CD8-positive, alpha-beta memory T cell (primary cell): ENCODE results near the gene FBXO48. TPM values are rescaled to one million over a fixed set of nuclear protein-coding genes. Genes with fewer than 3 reads are reported as not detected.
A peak's percentile ranks its signal among the peaks of the same experiment; 100 is the strongest.

Experiments used
- CTCF ChIA-PET: fragments of 350-600 bp; sonication (Branson Sonifier 250); formaldehyde crosslinking; loops from one replicate; lab custom pipeline; 2021; ENCODE audit warnings: antibody characterized with exemption; lab: Charles Lee
- POLR2A ChIA-PET: fragments of 350-600 bp; sonication (Branson Sonifier 250); formaldehyde crosslinking; loops from one replicate; lab custom pipeline; 2021; ENCODE audit warnings: antibody characterized with exemption; lab: Charles Lee
- DNase-seq, 5 donors: peaks; one replicate each; pipeline versions ENCODE4 v3.0.0 to v3.0.0-alpha.2; 2020 to 2022; ENCODE audit warnings: mixed read lengths in 1 of 5
- H3K27ac ChIP-seq: one replicate; pipeline ENCODE4 v1.7.0; 2013; ENCODE audit warnings: low read depth, mild to moderate bottlenecking, low read length, moderate library complexity
- H3K27me3 ChIP-seq: 2 replicates; pipeline ENCODE4 v1.7.0; 2013; ENCODE audit warnings: low read length, mild to moderate bottlenecking; ENCODE audit not compliant: insufficient read depth, poor library complexity, severe bottlenecking
- H3K36me3 ChIP-seq: 2 replicates; pipeline ENCODE4 v1.7.0; 2013; ENCODE audit warnings: mild to moderate bottlenecking, low read length, moderate library complexity; ENCODE audit not compliant: insufficient read depth
- H3K4me1 ChIP-seq: 2 replicates; pipeline ENCODE4 v1.7.0; 2013; ENCODE audit warnings: mild to moderate bottlenecking, low read length, moderate library complexity; ENCODE audit not compliant: insufficient read depth
- H3K4me3 ChIP-seq: 2 replicates; pipeline ENCODE4 v1.7.0; 2013; ENCODE audit warnings: mild to moderate bottlenecking, low read length
- H3K9me3 ChIP-seq: 2 replicates; pipeline ENCODE4 v1.7.0; 2013; ENCODE audit warnings: mild to moderate bottlenecking, low read length
- H3K27ac Mint-ChIP-seq, 8 donors: one replicate each; pipeline ENCODE4 v1.8.0; 2020 to 2021; ENCODE audit warnings: mixed read lengths in 8 of 8, mild to moderate bottlenecking in 6 of 8, inconsistent platforms in 3 of 8, moderate library complexity in 3 of 8
- H3K27me3 Mint-ChIP-seq, 2 donors: one replicate each; pipeline ENCODE4 v1.8.0; 2020 to 2021; ENCODE audit warnings: mixed read lengths in 2 of 2, mild to moderate bottlenecking in 1 of 2, moderate library complexity in 1 of 2
- H3K36me3 Mint-ChIP-seq, 3 donors: one replicate each; pipeline ENCODE4 v1.8.0; 2020 to 2021; ENCODE audit warnings: mixed read lengths in 3 of 3, inconsistent platforms in 1 of 3, mild to moderate bottlenecking in 1 of 3
- H3K4me1 Mint-ChIP-seq, 3 donors: one replicate each; pipeline ENCODE4 v1.8.0; 2020 to 2021; ENCODE audit warnings: mixed read lengths in 3 of 3, inconsistent platforms in 1 of 3, mild to moderate bottlenecking in 1 of 3
- H3K4me3 Mint-ChIP-seq, 7 donors: one replicate each; pipeline ENCODE4 v1.8.0; 2020 to 2021; ENCODE audit warnings: mixed read lengths in 7 of 7, mild to moderate bottlenecking in 6 of 7, moderate library complexity in 4 of 7, inconsistent platforms in 2 of 7
- H3K9me3 Mint-ChIP-seq, 5 donors: one replicate each; pipeline ENCODE4 v1.8.0; 2020 to 2022; ENCODE audit warnings: mixed read lengths in 5 of 5, mild to moderate bottlenecking in 3 of 5, moderate library complexity in 2 of 5, inconsistent platforms in 1 of 5
- polyA plus RNA-seq: library from polyadenylated mRNA; unstranded; fragments of 300-500 nt; fragmentation: Illumina TruSeq; gene quantifications from one replicate; pipeline ENCODE4 v1.2.3, GENCODE V29; 2021
- total RNA-seq, 2 experiments: library from RNA; stranded (reverse); gene quantifications; one replicate each; pipeline ENCODE4 v1.2.3, GENCODE V29; 2021

FBXO48 gene
- total and polyA plus RNA-seq, 3 experiments from 2014 or later = 0.79 to 1.6 (median 1.5) TPM

DNA sequence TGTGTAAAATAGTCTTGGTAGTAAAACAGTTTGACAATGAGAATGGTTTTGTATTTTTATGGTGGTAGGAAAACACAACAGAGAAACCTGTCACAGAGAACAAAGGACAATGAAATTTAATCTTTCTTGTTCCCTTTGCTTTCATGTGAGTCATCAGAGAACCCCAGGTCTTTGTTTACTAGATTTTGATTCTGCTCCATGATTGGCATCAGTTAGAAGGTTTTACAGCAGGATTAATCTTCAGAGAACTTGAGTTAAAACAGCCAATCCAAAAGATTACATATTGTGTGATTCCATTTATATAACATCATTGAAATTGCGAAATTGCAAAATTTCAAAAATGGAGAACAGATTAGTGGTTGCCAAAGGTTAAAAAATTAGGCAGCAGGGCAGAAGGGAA is 2.8 kb upstream of the FBXO48 start:
- CTCF ChIA-PET = no interaction called here
- peaks cover 22 to 35% (median 32%) of the 10 kb centered on the region in 3 donors for H3K4me1 Mint-ChIP-seq
- POLR2A ChIA-PET = no interaction called here

DNA sequence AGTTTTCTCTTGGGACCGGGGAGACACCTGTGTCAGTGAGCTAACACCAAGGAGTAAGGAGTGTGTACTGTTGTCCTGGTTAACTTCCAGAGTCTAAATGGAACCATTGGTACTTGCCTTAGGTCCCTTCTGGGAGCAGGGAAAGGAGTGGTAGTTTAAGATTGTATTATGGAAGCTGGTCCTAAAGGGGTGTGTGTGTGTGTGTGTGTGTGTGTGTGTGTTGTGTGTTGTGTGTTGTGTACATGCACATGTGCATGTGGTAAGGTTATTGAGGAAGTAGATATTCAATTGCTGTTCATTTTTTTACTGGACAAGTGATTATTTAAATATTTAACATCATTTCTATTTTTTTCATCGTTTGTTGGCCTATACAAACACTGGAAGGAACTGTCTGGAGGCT is 1.7 kb upstream of the FBXO48 start:
- Histone ChIP-seq H3K4me3 (no peak overlapping the region), H3K9me3 (no peaks in the 10 kb centered on the region), H3K36me3 (no peaks in the 10 kb centered on the region), H3K27me3 (no peaks in the 10 kb centered on the region), H3K4me1 (peaks cover 21% of the 10 kb centered on the region), H3K27ac (no peak overlapping the region)
- peak overlapping the region in 6 of 8 donors; percentile 5 to 97 (median 72) for H3K27ac Mint-ChIP-seq
- CTCF ChIA-PET = interaction anchor here (0.8 to 7.0 kb wide), 4 partner anchors 12 to 439 kb away, joined by 3 to 55 read pairs (median 4); no protein-coding TSS in a partner anchor
- H3K36me3 Mint-ChIP-seq = peaks cover 0 to 9% (median 1%) of the 10 kb centered on the region in 3 donors
- POLR2A ChIA-PET = interaction anchor here (0.5 kb wide), 1 partner anchor 967 kb away, joined by 5 read pairs; no protein-coding TSS in a partner anchor
- no peaks in the 10 kb centered on the region for H3K9me3 Mint-ChIP-seq
- H3K27me3 Mint-ChIP-seq = peaks cover 0 to 2% of the 10 kb centered on the region in 2 donors
- peaks cover 31 to 46% (median 42%) of the 10 kb centered on the region in 3 donors for H3K4me1 Mint-ChIP-seq
- peak overlapping the region in 5 of 7 donors; percentile 20 to 98 (median 60) for H3K4me3 Mint-ChIP-seq
- DNase-seq = no peak

More for the DNA sequence above, 2.8 kb upstream of the FBXO48 start:
- Histone ChIP-seq H3K36me3 (no peaks in the 10 kb centered on the region), H3K9me3 (no peaks in the 10 kb centered on the region), H3K4me1 (peaks cover 17% of the 10 kb centered on the region), H3K27ac (no peak overlapping the region), H3K27me3 (no peaks in the 10 kb centered on the region), H3K4me3 (no peak overlapping the region)
- peaks cover 0 to 2% of the 10 kb centered on the region in 2 donors for H3K27me3 Mint-ChIP-seq
- H3K9me3 Mint-ChIP-seq = no peaks in the 10 kb centered on the region
- peaks cover 0 to 9% (median 3%) of the 10 kb centered on the region in 3 donors for H3K36me3 Mint-ChIP-seq
- peak overlapping the region in 2 of 7 donors; percentile 10 to 17 for H3K4me3 Mint-ChIP-seq
- no peak overlapping the region for H3K27ac Mint-ChIP-seq
- DNase-seq = no peak

DNA sequence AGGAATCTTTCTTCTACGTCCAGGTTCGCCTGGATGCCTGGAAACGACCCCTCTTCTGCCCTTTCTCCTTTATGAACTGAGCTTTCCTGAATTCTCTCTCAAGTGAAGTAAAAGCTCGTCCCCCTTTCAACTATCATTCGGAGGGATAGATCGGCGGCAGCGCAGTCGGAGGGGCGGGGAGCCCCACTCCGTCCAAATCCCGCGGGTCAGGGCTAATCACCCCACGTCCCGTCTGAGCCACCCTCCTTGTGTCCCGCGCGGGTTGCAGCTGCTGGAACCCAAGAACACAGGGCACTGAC is 367 bp downstream of the FBXO48 start:
- H3K36me3 Mint-ChIP-seq = peaks cover 0 to 9% (median 1%) of the 10 kb centered on the region in 3 donors
- Histone ChIP-seq H3K4me1 (peaks cover 25% of the 10 kb centered on the region), H3K27ac (peak overlapping the region; percentile 92), H3K9me3 (no peaks in the 10 kb centered on the region), H3K27me3 (no peaks in the 10 kb centered on the region), H3K4me3 (peak overlapping the region; percentile 98), H3K36me3 (no peaks in the 10 kb centered on the region)
- ChIA-PET CTCF (interaction anchor here (0.7 to 7.0 kb wide), 14 partner anchors 11 to 458 kb away, joined by 3 to 55 read pairs (median 4); no protein-coding TSS in a partner anchor), POLR2A (interaction anchor here (0.7 to 1.8 kb wide), 6 partner anchors 14 to 441 kb away, joined by 3 to 9 read pairs (median 4); no protein-coding TSS in a partner anchor)
- H3K9me3 Mint-ChIP-seq = no peaks in the 10 kb centered on the region
- peak overlapping the region; percentile 90 to 99 (median 96) for H3K27ac Mint-ChIP-seq
- DNase-seq = no peak
- peaks cover 31 to 56% (median 42%) of the 10 kb centered on the region in 3 donors for H3K4me1 Mint-ChIP-seq
- no peaks in the 10 kb centered on the region for H3K27me3 Mint-ChIP-seq
- peak overlapping the region; percentile 92 to 99 (median 97) for H3K4me3 Mint-ChIP-seq

DNA sequence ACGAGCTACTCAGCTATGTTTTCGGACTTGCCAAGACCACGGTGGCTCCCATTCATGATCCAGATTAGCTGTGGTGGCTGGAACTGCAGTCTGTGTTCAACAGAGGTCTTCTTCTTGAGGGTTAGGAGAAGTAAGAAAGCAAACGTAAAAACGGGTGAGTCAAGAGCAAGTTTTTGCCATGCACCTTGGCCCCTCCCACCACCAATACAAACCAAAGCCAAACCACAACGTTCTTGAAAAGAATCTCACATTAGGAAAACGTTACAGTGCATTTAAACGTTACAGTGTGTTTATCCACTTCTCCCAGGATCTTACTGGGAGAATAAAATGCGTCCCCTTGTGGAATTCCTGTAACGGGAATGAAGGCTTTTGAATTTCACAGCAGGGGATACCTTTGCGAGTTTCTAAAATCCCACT is 725 bp downstream of the FBXO48 start:
- Histone ChIP-seq H3K27me3 (no peaks in the 10 kb centered on the region), H3K27ac (peak overlapping the region; percentile 92), H3K36me3 (no peaks in the 10 kb centered on the region), H3K4me1 (peaks cover 25% of the 10 kb centered on the region), H3K4me3 (peak overlapping the region; percentile 98), H3K9me3 (no peaks in the 10 kb centered on the region)
- Mint-ChIP-seq H3K36me3 (peaks cover 0 to 9% (median 1%) of the 10 kb centered on the region in 3 donors), H3K9me3 (no peaks in the 10 kb centered on the region), H3K27ac (peak overlapping the region; percentile 90 to 99 (median 96)), H3K4me3 (peak overlapping the region; percentile 92 to 99 (median 97)), H3K27me3 (no peaks in the 10 kb centered on the region), H3K4me1 (peaks cover 31 to 56% (median 42%) of the 10 kb centered on the region in 3 donors)
- ChIA-PET POLR2A (interaction anchor here (1.0 to 1.8 kb wide), 5 partner anchors 13 to 442 kb away, joined by 3 to 9 read pairs (median 4); no protein-coding TSS in a partner anchor), CTCF (interaction anchor here (1.4 to 7.0 kb wide), 12 partner anchors 10 to 459 kb away, joined by 3 to 55 read pairs (median 6); no protein-coding TSS in a partner anchor)
- DNase-seq = peak; percentile 46 to 80 (median 67)

DNA sequence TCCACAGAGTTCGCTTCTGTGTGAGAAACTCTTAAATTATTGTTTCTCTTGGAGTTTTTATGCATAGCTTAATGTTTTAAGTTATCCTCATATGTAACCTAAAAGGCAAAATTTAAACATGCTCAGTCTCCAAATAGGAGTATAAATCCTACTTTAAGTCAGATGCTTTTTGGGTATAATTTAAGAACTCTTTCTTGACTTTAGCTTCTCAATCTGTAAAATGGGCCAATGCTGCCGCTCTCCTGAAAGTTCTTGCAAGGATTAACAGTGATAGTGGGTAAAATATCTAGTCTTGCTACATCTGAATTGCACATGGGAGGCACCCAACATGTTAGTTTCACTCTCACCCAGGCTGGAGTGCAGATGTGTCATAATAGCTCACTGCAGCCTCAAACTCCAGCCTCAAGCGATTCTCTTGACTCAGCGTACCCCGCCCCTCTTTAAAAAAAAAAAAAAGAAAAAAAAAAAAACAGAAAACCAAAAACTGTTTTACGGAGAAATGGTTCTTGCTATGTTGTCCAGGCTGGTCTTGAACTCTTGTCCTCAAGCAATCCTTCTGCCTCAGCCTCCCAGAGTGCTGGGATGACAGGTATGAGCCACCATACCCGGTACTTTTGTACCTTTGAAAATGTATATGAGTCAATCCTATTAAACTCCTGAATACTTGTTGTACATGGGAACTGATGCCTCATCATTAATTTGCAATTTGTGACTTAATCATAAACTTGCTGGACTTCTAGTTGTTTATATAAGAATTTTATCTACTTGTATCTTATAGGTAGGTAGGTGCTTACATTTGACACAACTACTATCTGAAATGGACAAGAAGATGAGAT is 1.8 kb downstream of the FBXO48 start:
- H3K4me3 ChIP-seq = no peak overlapping the region

DNA sequence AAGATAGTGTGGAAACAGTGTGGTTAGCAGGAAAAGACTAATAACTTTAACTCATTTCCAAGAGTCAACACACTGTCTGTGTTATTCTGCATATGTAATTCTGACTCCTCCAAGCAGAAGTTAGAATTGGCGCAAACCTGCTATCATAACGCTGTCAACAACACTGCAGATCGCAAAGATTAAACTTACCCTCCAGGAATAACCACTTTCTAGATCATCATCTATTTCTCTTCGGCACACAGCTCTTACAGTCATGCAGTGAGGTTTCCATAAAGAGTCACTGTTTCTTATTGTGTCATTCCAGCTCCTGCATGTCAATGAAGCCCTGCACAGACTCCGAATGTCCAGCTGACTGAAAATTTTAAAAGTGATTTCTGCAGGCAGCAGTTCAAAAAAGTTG is 2.4 kb downstream of the FBXO48 start:
- no peaks in the 10 kb centered on the region for H3K27me3 ChIP-seq
- no peak overlapping the region for H3K27ac ChIP-seq
- H3K36me3 Mint-ChIP-seq = peaks cover 0 to 9% (median 0%) of the 10 kb centered on the region in 3 donors
- peak overlapping the region in 7 of 8 donors; percentile 12 to 97 (median 90) for H3K27ac Mint-ChIP-seq
- POLR2A ChIA-PET = interaction anchor here (0.5 to 1.5 kb wide), 2 partner anchors 20 to 23 kb away, joined by 3 read pairs; no protein-coding TSS in a partner anchor
- H3K9me3 Mint-ChIP-seq = no peaks in the 10 kb centered on the region
- H3K9me3 ChIP-seq = no peaks in the 10 kb centered on the region
- no peaks in the 10 kb centered on the region for H3K36me3 ChIP-seq
- H3K4me1 Mint-ChIP-seq = peaks cover 31 to 53% (median 42%) of the 10 kb centered on the region in 3 donors
- CTCF ChIA-PET = interaction anchor here (0.8 to 7.0 kb wide), 8 partner anchors 11 to 461 kb away, joined by 3 to 55 read pairs (median 8); no protein-coding TSS in a partner anchor
- no peak overlapping the region for H3K4me3 ChIP-seq
- DNase-seq = no peak
- H3K27me3 Mint-ChIP-seq = no peaks in the 10 kb centered on the region
- H3K4me3 Mint-ChIP-seq = peak overlapping the region in 3 of 7 donors; percentile 35 to 98 (median 59)
- H3K4me1 ChIP-seq = peaks cover 25% of the 10 kb centered on the region

More for the DNA sequence above, 1.8 kb downstream of the FBXO48 start:
- no peaks in the 10 kb centered on the region for H3K27me3 Mint-ChIP-seq
- H3K36me3 Mint-ChIP-seq = peaks cover 0 to 9% (median 0%) of the 10 kb centered on the region in 3 donors
- peak overlapping the region; percentile 90 to 99 (median 96) for H3K27ac Mint-ChIP-seq
- CTCF ChIA-PET = interaction anchor here (0.8 to 7.0 kb wide), 12 partner anchors 12 to 460 kb away, joined by 3 to 55 read pairs (median 8); no protein-coding TSS in a partner anchor
- peak in 4 of 5 donors; percentile 36 to 78 (median 50) for DNase-seq
- H3K9me3 Mint-ChIP-seq = no peaks in the 10 kb centered on the region
- no peaks in the 10 kb centered on the region for H3K27me3 ChIP-seq
- peaks cover 31 to 56% (median 42%) of the 10 kb centered on the region in 3 donors for H3K4me1 Mint-ChIP-seq
- H3K36me3 ChIP-seq = no peaks in the 10 kb centered on the region
- POLR2A ChIA-PET = interaction anchor here (0.5 to 1.5 kb wide), 4 partner anchors 11 to 256 kb away, joined by 3 to 4 read pairs (median 3); no protein-coding TSS in a partner anchor
- no peaks in the 10 kb centered on the region for H3K9me3 ChIP-seq
- peak overlapping the region; percentile 92 to 99 (median 97) for H3K4me3 Mint-ChIP-seq
- peaks cover 25% of the 10 kb centered on the region for H3K4me1 ChIP-seq
- H3K27ac ChIP-seq = no peak overlapping the region

DNA sequence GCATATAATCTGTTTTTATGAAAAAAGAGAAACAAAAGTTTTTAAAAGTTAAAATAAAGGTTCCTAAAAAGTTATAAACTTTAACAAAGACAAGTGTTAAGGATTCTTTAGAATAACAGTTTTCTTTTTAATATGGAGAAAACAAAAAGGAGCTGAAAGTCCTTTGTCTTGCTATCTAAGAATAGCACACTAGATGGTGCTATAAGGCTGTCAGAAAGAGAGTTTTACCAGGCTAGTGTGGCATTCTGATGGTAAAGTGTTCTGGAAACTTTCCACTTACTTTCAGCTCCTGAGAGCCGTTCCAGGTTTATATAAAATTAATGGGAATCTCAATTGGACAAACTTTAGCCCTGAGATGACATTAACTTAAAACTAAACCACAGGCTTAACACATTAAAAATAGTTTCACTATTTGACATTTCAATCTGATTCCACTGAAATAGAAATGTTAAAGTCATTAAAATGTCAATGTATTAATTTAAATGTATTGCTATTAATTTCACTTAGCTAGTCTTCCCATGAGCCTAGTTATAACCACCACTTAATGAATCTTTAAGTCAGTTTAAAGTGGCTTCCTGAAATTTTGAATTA is 3.7 kb downstream of the FBXO48 start:
- H3K4me1 ChIP-seq = peaks cover 25% of the 10 kb centered on the region
- Mint-ChIP-seq H3K27ac (no peak overlapping the region), H3K4me3 (no peak overlapping the region), H3K9me3 (no peaks in the 10 kb centered on the region), H3K36me3 (peaks cover 0 to 9% (median 0%) of the 10 kb centered on the region in 3 donors), H3K27me3 (no peaks in the 10 kb centered on the region), H3K4me1 (peaks cover 28 to 43% (median 36%) of the 10 kb centered on the region in 3 donors)
- H3K9me3 ChIP-seq = no peaks in the 10 kb centered on the region
- ChIA-PET POLR2A (interaction anchor here (1.1 to 1.3 kb wide), 3 partner anchors 10 to 258 kb away, joined by 3 to 4 read pairs (median 3); no protein-coding TSS in a partner anchor), CTCF (interaction anchor here (0.6 to 7.0 kb wide), 34 partner anchors 10 to 474 kb away, joined by 3 to 55 read pairs (median 4); partner anchors contain the start of gene ARHGAP25)
- no peak overlapping the region for H3K4me3 ChIP-seq
- no peaks in the 10 kb centered on the region for H3K36me3 ChIP-seq
- no peak overlapping the region for H3K27ac ChIP-seq
- H3K27me3 ChIP-seq = no peaks in the 10 kb centered on the region
- DNase-seq = peak in 2 of 5 donors; percentile 50 to 57
